Tongue (tissue), 2 donors: ENCODE measurements around the gene TEP1. TPM values are rescaled to one million over a fixed set of nuclear protein-coding genes. Genes with fewer than 3 reads are reported as not detected.
"Not testable (repeated sequence)": the region's sequence is repeated elsewhere in the genome, so short reads cannot be mapped to it uniquely, and the experiment has no call there.

Experiments used
- DNase-seq: peaks from one replicate; pipeline ENCODE4 v3.0.0-alpha.2; 2015
- total RNA-seq: library from RNA; depleted of rRNA; stranded (reverse); fragments of >200 nt; gene quantifications from one replicate; pipeline ENCODE4 v1.2.3, GENCODE V29; 2014

The TEP1 gene
- 13.3 TPM for total RNA-seq

- DNase-seq: peak; percentile 95
Measured at GRCh38 chr14:20412876-20413743, at the start of gene TEP1. TEP1 (minus strand) TSS chr14:20413501; CDS start chr14:20408439, 5,062 bp downstream.

- peak; percentile 100 for DNase-seq
Measured at GRCh38 chr14:20461225-20462141, 48.2 kb upstream of the TEP1 start, which contains the start of gene PIP4P1. PIP4P1 (minus strand) TSS chr14:20461434; CDS start chr14:20461325, 109 bp downstream.

GRCh38 chr14:20460458-20461224 is 47.3 kb upstream of the TEP1 start:
- peak; percentile 38 for DNase-seq

- DNase-seq: no peak
Measured at GRCh38 chr14:20458031-20458789, 44.9 kb upstream of the TEP1 start.

- DNase-seq: no peak
Measured at GRCh38 chr14:20456971-20457370, 43.7 kb upstream of the TEP1 start.

GRCh38 chr14:20455355-20456300 is 42.3 kb upstream of the TEP1 start:
- DNase-seq: no peak

GRCh38 chr14:20454516-20455354 is 41.4 kb upstream of the TEP1 start, which contains the start of the genes APEX1 and OSGEP:
APEX1 (plus strand) TSS chr14:20455226; CDS start chr14:20455646, 420 bp downstream.
OSGEP (minus strand) TSS chr14:20454812; CDS start chr14:20454683, 129 bp downstream.
- DNase-seq: peak; percentile 99

- DNase-seq: not testable (repeated sequence)
Measured at GRCh38 chr14:20452831-20453230, 39.5 kb upstream of the TEP1 start.

GRCh38 chr14:20446889-20447288 is 33.6 kb upstream of the TEP1 start:
- DNase-seq: no peak

GRCh38 chr14:20443650-20444049 is 30.3 kb upstream of the TEP1 start:
- not testable (repeated sequence) for DNase-seq

GRCh38 chr14:20441461-20441860 is 28.2 kb upstream of the TEP1 start:
- DNase-seq: no peak

- DNase-seq: no peak
Measured at GRCh38 chr14:20440882-20441281, 27.6 kb upstream of the TEP1 start.

GRCh38 chr14:20440465-20440864 is 27.2 kb upstream of the TEP1 start:
- no peak for DNase-seq

- DNase-seq: no peak
Measured at GRCh38 chr14:20438664-20439063, 25.4 kb upstream of the TEP1 start.

GRCh38 chr14:20436363-20436755 is 23.1 kb upstream of the TEP1 start:
- DNase-seq: no peak

GRCh38 chr14:20435582-20436362 is 22.5 kb upstream of the TEP1 start, which contains the start of gene KLHL33:
KLHL33 (minus strand) TSS chr14:20436166; CDS start chr14:20435811, 355 bp downstream.
- DNase-seq: no peak

- DNase-seq: peak; percentile 66
Measured at GRCh38 chr14:20434701-20435581, 21.6 kb upstream of the TEP1 start.
